ENCODE results near the gene LELP1. TPM values are rescaled to one million over a fixed set of nuclear protein-coding genes. Genes with fewer than 3 reads are reported as not detected.

LELP1 gene
- total RNA-seq, 2 donors from 2014 or later: 4.4 TPM; not detected in 1

DNA sequence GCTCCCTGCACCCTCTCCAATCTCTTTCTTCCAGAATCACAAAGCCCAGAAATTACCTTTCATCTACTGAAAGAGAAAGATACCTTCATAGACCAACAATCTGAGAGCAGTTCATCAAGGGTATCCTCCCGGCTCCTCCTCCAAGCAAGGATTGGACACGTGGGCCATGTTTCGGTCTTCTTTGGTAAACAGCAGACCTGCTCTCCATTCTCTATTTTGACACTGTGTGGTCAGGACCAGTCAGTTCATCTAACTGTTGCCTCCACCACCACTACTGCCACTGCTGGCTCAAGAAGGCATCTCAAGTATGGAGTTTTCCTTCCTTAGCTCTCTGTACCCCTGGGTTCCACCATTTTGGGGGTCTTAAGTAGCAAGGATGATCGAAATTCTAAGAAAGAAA, 8.0 kb upstream of the LELP1 start:
- Histone ChIP-seq H3K4me1 (replicated peaks) (no peaks in the 10 kb centered on the region), H3K27ac (no peak overlapping the region), H3K4me3 (no peak overlapping the region), H3K27me3 (replicated peaks; ENCODE audit: insufficient read depth) (no peaks in the 10 kb centered on the region), H3K36me3 (no peaks in the 10 kb centered on the region), H3K9me3 (no peaks in the 10 kb centered on the region)
- TF ChIP-seq, protein P1, sequence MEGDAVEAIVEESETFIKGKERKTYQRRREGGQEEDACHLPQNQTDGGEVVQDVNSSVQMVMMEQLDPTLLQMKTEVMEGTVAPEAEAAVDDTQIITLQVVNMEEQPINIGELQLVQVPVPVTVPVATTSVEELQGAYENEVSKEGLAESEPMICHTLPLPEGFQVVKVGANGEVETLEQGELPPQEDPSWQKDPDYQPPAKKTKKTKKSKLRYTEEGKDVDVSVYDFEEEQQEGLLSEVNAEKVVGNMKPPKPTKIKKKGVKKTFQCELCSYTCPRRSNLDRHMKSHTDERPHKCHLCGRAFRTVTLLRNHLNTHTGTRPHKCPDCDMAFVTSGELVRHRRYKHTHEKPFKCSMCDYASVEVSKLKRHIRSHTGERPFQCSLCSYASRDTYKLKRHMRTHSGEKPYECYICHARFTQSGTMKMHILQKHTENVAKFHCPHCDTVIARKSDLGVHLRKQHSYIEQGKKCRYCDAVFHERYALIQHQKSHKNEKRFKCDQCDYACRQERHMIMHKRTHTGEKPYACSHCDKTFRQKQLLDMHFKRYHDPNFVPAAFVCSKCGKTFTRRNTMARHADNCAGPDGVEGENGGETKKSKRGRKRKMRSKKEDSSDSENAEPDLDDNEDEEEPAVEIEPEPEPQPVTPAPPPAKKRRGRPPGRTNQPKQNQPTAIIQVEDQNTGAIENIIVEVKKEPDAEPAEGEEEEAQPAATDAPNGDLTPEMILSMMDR (IDR thresholded peaks at IDR 0.05): no peak
- TF ChIP-seq POLR2A (IDR thresholded peaks at IDR 0.05): no peak
- no peak for TF ChIP-seq POLR2AphosphoS5 (IDR thresholded peaks at IDR 0.05)
- 69% methylated on average over 4 of the region's 4 CpGs for WGBS
- intact Hi-C loops (cut with DNase I): no loop called here
- no peak for DNase-seq (ENCODE audit: low spot score)

DNA sequence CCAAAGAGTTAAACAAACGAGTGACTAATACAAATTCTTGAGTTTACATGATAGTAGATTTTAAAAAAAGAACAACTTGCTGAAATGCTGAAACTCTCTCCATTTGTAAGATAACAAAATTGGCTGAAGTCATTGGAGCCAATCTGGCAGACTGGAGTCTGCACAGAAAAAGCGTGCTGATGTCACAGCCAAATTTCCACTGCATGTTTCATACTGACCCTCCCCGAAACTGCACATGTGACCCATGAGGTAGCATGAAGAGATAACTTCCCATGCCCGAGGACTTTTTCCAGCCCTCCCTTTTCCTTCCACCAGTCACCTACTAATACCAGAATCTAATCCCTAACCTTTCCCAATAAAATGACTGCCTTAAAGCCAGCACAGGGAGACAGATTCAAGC, 1.2 kb upstream of the LELP1 start:
- intact Hi-C loops (cut with DNase I): no loop called here
- H3K27ac ChIP-seq: no peak overlapping the region
- TF ChIP-seq POLR2A (IDR thresholded peaks at IDR 0.05) (no peak), POLR2AphosphoS5 (IDR thresholded peaks at IDR 0.05) (no peak)
- TF ChIP-seq, protein P1 (IDR thresholded peaks at IDR 0.05): no peak
- no peaks in the 10 kb centered on the region for H3K36me3 ChIP-seq
- H3K27me3 ChIP-seq (replicated peaks; ENCODE audit: insufficient read depth): no peaks in the 10 kb centered on the region
- 78% methylated on average over 4 of the region's 4 CpGs for WGBS
- H3K9me3 ChIP-seq: no peaks in the 10 kb centered on the region
- no peak for DNase-seq (ENCODE audit: low spot score)
- no peak overlapping the region for H3K4me3 ChIP-seq
- H3K4me1 ChIP-seq (replicated peaks): no peaks in the 10 kb centered on the region

DNA sequence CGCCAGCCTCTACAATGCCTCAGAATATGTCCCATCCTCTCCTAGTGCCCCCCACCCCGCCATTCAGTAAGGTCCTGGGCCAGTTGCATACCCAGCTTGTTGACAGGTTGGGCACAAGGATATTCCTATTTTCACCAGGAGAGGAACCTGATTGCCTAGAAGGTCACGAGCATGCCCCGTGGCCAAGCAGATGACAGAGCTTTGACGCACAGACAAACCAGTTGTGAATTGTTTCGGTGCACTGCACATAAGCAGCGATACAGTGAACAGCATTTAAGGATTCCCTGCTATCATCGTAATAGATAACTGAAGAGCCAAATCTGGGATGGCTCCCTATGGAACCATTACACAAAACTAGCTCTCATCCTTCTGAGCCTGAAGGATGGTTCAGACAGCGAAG, 3.4 kb downstream of the LELP1 start:
- no peaks in the 10 kb centered on the region for H3K27me3 ChIP-seq (replicated peaks; ENCODE audit: insufficient read depth)
- no peak for DNase-seq (ENCODE audit: low spot score)
- H3K36me3 ChIP-seq: no peaks in the 10 kb centered on the region
- no peak overlapping the region for H3K4me3 ChIP-seq
- no peak overlapping the region for H3K27ac ChIP-seq
- 94% methylated on average over 9 of the region's 9 CpGs for WGBS
- H3K9me3 ChIP-seq: no peaks in the 10 kb centered on the region
- no peaks in the 10 kb centered on the region for H3K4me1 ChIP-seq (replicated peaks)
- TF ChIP-seq, protein P1 (IDR thresholded peaks at IDR 0.05): no peak
- TF ChIP-seq POLR2A (IDR thresholded peaks at IDR 0.05) (no peak), POLR2AphosphoS5 (IDR thresholded peaks at IDR 0.05) (no peak)
- intact Hi-C loops (cut with DNase I): no loop called here

DNA sequence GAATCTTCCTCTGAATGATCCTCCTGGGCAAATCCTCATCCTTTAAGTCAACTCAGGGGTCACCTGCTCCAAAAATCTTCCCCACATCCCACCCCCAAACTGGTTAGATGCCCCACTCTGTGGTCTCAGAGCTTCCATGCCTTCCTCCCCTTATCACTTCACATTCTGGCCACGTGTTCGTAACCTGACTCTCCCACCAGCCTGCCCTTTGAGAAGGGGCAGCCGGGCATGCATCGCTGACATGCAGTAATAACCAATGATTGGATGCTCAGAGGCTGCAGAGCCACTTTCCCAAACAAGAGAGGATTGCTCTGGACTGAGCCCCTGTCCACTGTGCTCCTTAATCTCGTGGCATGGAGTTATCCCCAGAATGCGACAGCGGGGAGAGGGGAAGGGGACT, 7.0 kb downstream of the LELP1 start:
- no peaks in the 10 kb centered on the region for H3K9me3 ChIP-seq
- 46% methylated on average over 7 of the region's 7 CpGs for WGBS
- H3K27me3 ChIP-seq (replicated peaks; ENCODE audit: insufficient read depth): no peaks in the 10 kb centered on the region
- intact Hi-C loops (cut with DNase I): no loop called here
- no peak overlapping the region for H3K27ac ChIP-seq
- H3K4me3 ChIP-seq: no peak overlapping the region
- no peaks in the 10 kb centered on the region for H3K36me3 ChIP-seq
- TF ChIP-seq, protein P1 (IDR thresholded peaks at IDR 0.05): no peak
- TF ChIP-seq POLR2A (IDR thresholded peaks at IDR 0.05) (no peak), POLR2AphosphoS5 (IDR thresholded peaks at IDR 0.05) (no peak)
- DNase-seq (ENCODE audit: low spot score): no peak
- H3K4me1 ChIP-seq (replicated peaks): no peaks in the 10 kb centered on the region

DNA sequence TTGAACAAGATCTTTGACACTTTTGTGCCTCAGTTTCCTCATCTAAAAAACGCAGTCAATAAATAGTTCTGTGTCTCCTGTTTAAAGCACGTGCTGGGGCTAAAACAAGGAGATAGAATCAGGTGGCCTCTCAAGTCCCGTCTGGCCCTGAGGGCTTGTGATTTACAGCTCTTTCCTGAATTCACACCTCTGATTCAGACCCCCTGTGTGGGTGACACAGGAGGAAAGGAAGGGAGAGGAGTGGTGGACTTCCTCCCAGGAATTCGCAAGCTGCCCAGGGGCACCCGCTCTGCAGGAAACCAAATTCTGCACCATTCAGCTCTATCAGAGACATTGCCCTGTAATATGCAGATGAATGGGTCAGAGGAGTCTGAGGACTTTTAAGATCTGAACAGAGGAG, 9.0 kb downstream of the LELP1 start:
- Histone ChIP-seq H3K4me1 (replicated peaks) (no peaks in the 10 kb centered on the region), H3K9me3 (no peaks in the 10 kb centered on the region), H3K27me3 (replicated peaks; ENCODE audit: insufficient read depth) (no peaks in the 10 kb centered on the region), H3K4me3 (no peak overlapping the region), H3K27ac (no peak overlapping the region), H3K36me3 (no peaks in the 10 kb centered on the region)
- WGBS: 36% methylated on average over 5 of the region's 5 CpGs
- TF ChIP-seq POLR2AphosphoS5 (IDR thresholded peaks at IDR 0.05): no peak
- TF ChIP-seq, protein P1 (IDR thresholded peaks at IDR 0.05): no peak
- no peak for TF ChIP-seq POLR2A (IDR thresholded peaks at IDR 0.05)
- DNase-seq (ENCODE audit: low spot score): no peak
- intact Hi-C loops (cut with DNase I): no loop called here
